ENCODE data around the gene ARHGEF7. TPM values are rescaled to one million over a fixed set of nuclear protein-coding genes. Genes with fewer than 3 reads are reported as not detected.
"Not testable (repeated sequence)": the region's sequence is repeated elsewhere in the genome, so short reads cannot be mapped to it uniquely, and the experiment has no call there.

Gene ARHGEF7
- total RNA-seq, 2 experiments from 2014 or later: 46.5 to 46.7 TPM

GRCh38 chr13:111183087-111183645 is 68.1 kb downstream of the ARHGEF7 start:
- Mint-ChIP-seq H3K9me3 (peaks cover 6% of the 10 kb centered on the region), H3K27ac (no peak overlapping the region), H3K27me3 (no peaks in the 10 kb centered on the region), H3K36me3 (peaks cover 58% of the 10 kb centered on the region), H3K4me3 (peak overlapping the region; percentile 24), H3K4me1 (peaks cover 89% of the 10 kb centered on the region)
- DNase-seq: no peak

GRCh38 chr13:111183959-111184358 is 68.8 kb downstream of the ARHGEF7 start:
- Mint-ChIP-seq H3K27ac (peak overlapping the region; percentile 92), H3K9me3 (peaks cover 6% of the 10 kb centered on the region), H3K4me3 (peak overlapping the region; percentile 75), H3K4me1 (peaks cover 91% of the 10 kb centered on the region), H3K27me3 (no peaks in the 10 kb centered on the region), H3K36me3 (peaks cover 51% of the 10 kb centered on the region)
- no peak for DNase-seq

- Mint-ChIP-seq H3K36me3 (peaks cover 51% of the 10 kb centered on the region), H3K4me3 (peak overlapping the region; percentile 75), H3K9me3 (peaks cover 6% of the 10 kb centered on the region)
Measured at GRCh38 chr13:111184458-111185401, 69.6 kb downstream of the ARHGEF7 start.

GRCh38 chr13:111186305-111186935 is 71.3 kb downstream of the ARHGEF7 start:
- no peak for DNase-seq
- Mint-ChIP-seq H3K27ac (no peak overlapping the region), H3K4me1 (peaks cover 94% of the 10 kb centered on the region), H3K36me3 (peaks cover 51% of the 10 kb centered on the region), H3K9me3 (peaks cover 10% of the 10 kb centered on the region), H3K27me3 (no peaks in the 10 kb centered on the region), H3K4me3 (no peak overlapping the region)

More at GRCh38 chr13:111184458-111185401, 69.6 kb downstream of the ARHGEF7 start:
- no peaks in the 10 kb centered on the region for H3K27me3 Mint-ChIP-seq
- DNase-seq: peak; percentile 43
- peaks cover 92% of the 10 kb centered on the region for H3K4me1 Mint-ChIP-seq
- H3K27ac Mint-ChIP-seq: peak overlapping the region; percentile 92

- H3K4me3 Mint-ChIP-seq: no peak overlapping the region
- peaks cover 38% of the 10 kb centered on the region for H3K36me3 Mint-ChIP-seq
- H3K27me3 Mint-ChIP-seq: no peaks in the 10 kb centered on the region
Measured at GRCh38 chr13:111187960-111188541, 72.9 kb downstream of the ARHGEF7 start.

GRCh38 chr13:111189064-111189505 is 74.0 kb downstream of the ARHGEF7 start:
- Mint-ChIP-seq H3K27ac (peak overlapping the region; percentile 82), H3K36me3 (peaks cover 36% of the 10 kb centered on the region), H3K4me3 (peak overlapping the region; percentile 76), H3K4me1 (peaks cover 91% of the 10 kb centered on the region)
- not testable (repeated sequence) for H3K27me3 Mint-ChIP-seq, H3K9me3 Mint-ChIP-seq
- DNase-seq: peak; percentile 69

More at GRCh38 chr13:111187960-111188541, 72.9 kb downstream of the ARHGEF7 start:
- no peak for DNase-seq
- peak overlapping the region; percentile 51 for H3K27ac Mint-ChIP-seq
- H3K4me1 Mint-ChIP-seq: peaks cover 91% of the 10 kb centered on the region
- H3K9me3 Mint-ChIP-seq: peaks cover 10% of the 10 kb centered on the region

- Mint-ChIP-seq H3K4me1 (peaks cover 90% of the 10 kb centered on the region), H3K36me3 (peaks cover 33% of the 10 kb centered on the region), H3K27ac (peak overlapping the region; percentile 82), H3K4me3 (peak overlapping the region; percentile 76)
- not testable (repeated sequence) for DNase-seq, H3K27me3 Mint-ChIP-seq, H3K9me3 Mint-ChIP-seq
Measured at GRCh38 chr13:111189516-111189915, 74.4 kb downstream of the ARHGEF7 start.

GRCh38 chr13:111193223-111193622 is 78.1 kb downstream of the ARHGEF7 start:
- H3K4me1 Mint-ChIP-seq: peaks cover 67% of the 10 kb centered on the region
- not testable (repeated sequence) for H3K9me3 Mint-ChIP-seq, DNase-seq, H3K27ac Mint-ChIP-seq, H3K4me3 Mint-ChIP-seq, H3K27me3 Mint-ChIP-seq
- peaks cover 50% of the 10 kb centered on the region for H3K36me3 Mint-ChIP-seq

- H3K4me3 Mint-ChIP-seq, H3K9me3 Mint-ChIP-seq, H3K27ac Mint-ChIP-seq, DNase-seq, H3K27me3 Mint-ChIP-seq: not testable (repeated sequence)
- H3K36me3 Mint-ChIP-seq: peaks cover 58% of the 10 kb centered on the region
- peaks cover 58% of the 10 kb centered on the region for H3K4me1 Mint-ChIP-seq
Measured at GRCh38 chr13:111194651-111195050, 79.5 kb downstream of the ARHGEF7 start.

- not testable (repeated sequence) for H3K27ac Mint-ChIP-seq, H3K9me3 Mint-ChIP-seq, H3K27me3 Mint-ChIP-seq, H3K4me3 Mint-ChIP-seq, DNase-seq
- peaks cover 62% of the 10 kb centered on the region for H3K4me1 Mint-ChIP-seq
- H3K36me3 Mint-ChIP-seq: peaks cover 57% of the 10 kb centered on the region
Measured at GRCh38 chr13:111198732-111199378, 83.7 kb downstream of the ARHGEF7 start.

- Mint-ChIP-seq H3K36me3 (peaks cover 58% of the 10 kb centered on the region), H3K9me3 (peaks cover 5% of the 10 kb centered on the region), H3K27me3 (no peaks in the 10 kb centered on the region), H3K27ac (peak overlapping the region; percentile 72), H3K4me1 (peaks cover 56% of the 10 kb centered on the region), H3K4me3 (peak overlapping the region; percentile 23)
- DNase-seq: no peak
Measured at GRCh38 chr13:111201304-111201940, 86.3 kb downstream of the ARHGEF7 start.

GRCh38 chr13:111202156-111202621 is 87.1 kb downstream of the ARHGEF7 start:
- Mint-ChIP-seq H3K36me3 (peaks cover 52% of the 10 kb centered on the region), H3K27ac (peak overlapping the region; percentile 56), H3K4me1 (peaks cover 56% of the 10 kb centered on the region), H3K27me3 (no peaks in the 10 kb centered on the region), H3K4me3 (no peak overlapping the region), H3K9me3 (peaks cover 5% of the 10 kb centered on the region)
- DNase-seq: no peak

GRCh38 chr13:111202745-111203144 is 87.6 kb downstream of the ARHGEF7 start:
- Mint-ChIP-seq H3K36me3 (peaks cover 47% of the 10 kb centered on the region), H3K4me3 (no peak overlapping the region), H3K27me3 (no peaks in the 10 kb centered on the region), H3K9me3 (peaks cover 3% of the 10 kb centered on the region), H3K4me1 (peaks cover 59% of the 10 kb centered on the region), H3K27ac (peak overlapping the region; percentile 56)
- no peak for DNase-seq
